Measurements from ENCODE around the gene SPRR1A. TPM values are rescaled to one million over a fixed set of nuclear protein-coding genes. Genes with fewer than 3 reads are reported as not detected.
A peak's percentile ranks its signal among the peaks of the same experiment; 100 is the strongest.

Gene SPRR1A
- total RNA-seq, 8 experiments from 2014 or later, result not detected

DNA sequence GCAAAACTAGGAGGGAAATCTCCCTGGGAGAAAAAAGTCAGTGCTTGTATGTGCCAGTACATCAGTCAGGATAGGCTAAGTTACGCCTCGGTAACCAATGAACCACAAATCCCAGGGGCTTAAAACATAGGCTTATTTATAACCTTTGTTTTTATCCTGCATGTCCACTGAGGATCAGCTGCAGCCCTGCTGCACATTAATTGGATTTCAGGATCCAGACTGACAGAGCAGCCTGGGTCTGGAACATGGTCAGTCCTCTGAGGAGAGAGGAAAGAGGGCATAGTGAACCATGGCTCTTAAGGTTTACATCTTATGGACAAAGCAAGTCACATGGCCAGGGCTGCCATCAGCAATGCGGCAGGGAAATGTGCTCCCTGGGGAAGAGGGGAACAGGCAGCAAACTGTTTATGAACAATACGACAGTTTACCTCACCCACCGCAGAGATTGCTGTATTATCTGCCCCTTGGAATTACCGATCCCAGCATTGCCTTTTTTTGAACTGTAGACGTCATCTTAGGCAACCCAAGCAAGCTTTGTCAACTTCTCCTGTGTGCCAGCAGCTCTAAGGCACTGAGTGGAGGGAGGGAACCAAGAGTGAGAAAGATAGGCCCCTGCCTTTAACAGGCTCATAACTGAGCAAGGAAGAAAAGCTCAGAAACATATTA is 22.5 kb upstream of the SPRR1A start:
- in situ Hi-C loops (cut with MboI; ENCODE audit: low pct_unique_long_range_greater_than_20kb in 2 of 9, low sequenced_read_pairs in 9 of 9, unreplicated experiment in 9 of 9), result no loop called here
- ATAC-seq (replicated peaks in 6 of 8), result no peak
- Histone ChIP-seq H3K4me3 (no peak overlapping the region), H3K4me1 (replicated peaks in 1 of 2) (no peaks in the 10 kb centered on the region), H3K27ac (no peak overlapping the region)
- 0 to 92% (median 68%) methylated on average over 2 to 7 of the region's 7 CpGs; no CpG with 5 or more reads in 2 of the 10 experiments for WGBS, 10 experiments

DNA sequence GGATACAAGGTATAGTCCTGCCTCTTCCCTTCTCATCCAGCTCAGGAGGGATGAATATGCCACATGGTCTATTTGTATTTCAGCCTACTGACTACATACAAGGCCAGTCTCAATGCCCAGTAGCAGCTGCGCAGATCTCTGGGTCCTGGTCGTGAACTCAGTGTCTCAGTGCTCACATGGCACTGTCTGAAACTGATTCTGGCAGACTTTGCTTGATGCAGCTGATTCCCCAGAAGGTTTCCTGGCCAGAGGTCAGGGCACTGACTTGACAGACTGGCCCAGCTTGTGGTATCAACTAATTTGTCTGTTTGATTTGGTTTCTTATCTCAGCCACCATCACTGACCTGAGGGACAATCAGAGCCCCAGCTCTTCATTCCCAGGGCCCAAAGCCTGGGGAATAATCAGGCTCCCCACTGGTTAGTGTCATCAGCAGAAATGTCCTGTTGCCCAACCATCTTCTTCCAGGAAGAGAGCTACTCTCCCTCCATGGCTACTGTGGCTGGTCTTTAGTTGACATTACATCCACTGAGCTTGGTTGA is 20.9 kb upstream of the SPRR1A start:
- 0 to 86% (median 61%) methylated on average over 1 to 2 of the region's 2 CpGs; no CpG with 5 or more reads in 3 of the 10 experiments for WGBS, 10 experiments
- no peak overlapping the region for H3K27ac ChIP-seq
- no peak for ATAC-seq (replicated peaks in 6 of 8)
- H3K4me3 ChIP-seq, result no peak overlapping the region
- in situ Hi-C loops (cut with MboI; ENCODE audit: low pct_unique_long_range_greater_than_20kb in 2 of 9, low sequenced_read_pairs in 9 of 9, unreplicated experiment in 9 of 9), result no loop called here
- no peaks in the 10 kb centered on the region for H3K4me1 ChIP-seq (replicated peaks in 1 of 2)

DNA sequence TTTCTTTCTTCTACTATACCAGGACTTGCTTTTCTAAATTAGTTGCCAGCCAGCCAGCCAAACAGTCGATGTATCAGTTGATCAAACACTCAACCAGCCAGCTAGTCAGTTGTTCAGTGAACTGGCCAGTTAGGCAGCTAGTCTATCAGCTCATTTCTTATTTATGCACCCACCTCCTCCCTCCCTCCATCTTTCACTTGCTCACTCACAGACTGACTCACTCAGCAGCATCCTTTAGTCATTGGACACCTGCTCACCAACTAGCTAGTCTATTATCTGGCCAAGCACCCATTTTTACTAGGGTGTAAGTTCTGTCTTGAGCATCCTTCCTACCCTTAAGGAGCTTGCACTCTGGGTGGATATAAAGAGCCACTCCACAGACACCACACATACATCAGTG is 19.3 kb upstream of the SPRR1A start:
- H3K4me3 ChIP-seq, result no peak overlapping the region
- H3K27ac ChIP-seq, result no peak overlapping the region
- in situ Hi-C loops (cut with MboI; ENCODE audit: low pct_unique_long_range_greater_than_20kb in 2 of 9, low sequenced_read_pairs in 9 of 9, unreplicated experiment in 9 of 9), result no loop called here
- H3K4me1 ChIP-seq (replicated peaks in 1 of 2), result no peaks in the 10 kb centered on the region
- WGBS, 10 experiments, result 0 to 55% (median 11%) methylated on average over 1 of the region's 1 CpG; no CpG with 5 or more reads in 3 of the 10 experiments
- ATAC-seq (replicated peaks in 6 of 8), result no peak

DNA sequence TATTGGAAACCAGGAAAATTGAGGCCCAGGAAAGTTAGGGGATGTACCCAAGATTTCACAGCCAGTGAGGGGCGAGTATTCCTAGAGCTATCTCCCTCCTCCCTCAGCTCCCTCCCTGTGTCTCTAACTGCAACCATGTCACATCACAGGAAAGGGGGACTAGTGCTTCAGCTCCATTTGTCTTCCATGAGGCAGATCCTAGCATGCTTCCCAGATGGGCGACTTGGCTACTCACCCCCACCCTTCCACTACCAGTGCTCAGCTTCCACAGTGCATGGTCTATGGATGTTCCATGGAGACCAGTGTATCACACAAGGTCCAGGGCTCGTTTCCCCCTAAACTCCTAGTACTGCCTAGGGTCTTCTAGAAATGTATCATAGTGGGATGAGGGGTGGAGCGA is 18.0 kb upstream of the SPRR1A start:
- Histone ChIP-seq H3K4me1 (replicated peaks in 1 of 2) (no peaks in the 10 kb centered on the region), H3K4me3 (no peak overlapping the region), H3K27ac (no peak overlapping the region)
- ATAC-seq (replicated peaks in 6 of 8), result no peak
- in situ Hi-C loops (cut with MboI; ENCODE audit: low pct_unique_long_range_greater_than_20kb in 2 of 9, low sequenced_read_pairs in 9 of 9, unreplicated experiment in 9 of 9), result no loop called here
- WGBS, 10 experiments, result 5 to 70% (median 30%) methylated on average over 1 to 4 of the region's 4 CpGs; no CpG with 5 or more reads in 1 of the 10 experiments

DNA sequence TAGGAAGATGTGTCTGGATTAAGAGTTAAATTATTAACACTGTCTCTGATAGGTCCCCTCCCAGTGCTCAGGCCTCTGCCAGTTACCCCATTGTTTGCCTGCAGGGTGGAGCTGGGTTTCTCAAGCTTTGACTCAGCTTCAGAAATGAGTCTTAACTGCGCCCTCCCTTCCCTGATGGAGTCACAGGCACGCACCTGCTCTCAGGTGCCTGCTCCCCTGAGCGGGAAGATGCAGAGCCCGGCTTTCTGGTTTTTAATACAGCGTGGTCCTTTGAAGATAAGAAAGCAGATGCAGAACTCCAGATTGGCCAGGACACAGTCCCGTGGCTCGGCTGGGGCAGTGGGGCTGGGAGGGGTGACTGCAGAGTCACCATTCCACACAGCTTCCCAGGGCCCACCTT is 16.7 kb upstream of the SPRR1A start:
- in situ Hi-C loops (cut with MboI; ENCODE audit: low pct_unique_long_range_greater_than_20kb in 2 of 9, low sequenced_read_pairs in 9 of 9, unreplicated experiment in 9 of 9), result no loop called here
- no peak overlapping the region for H3K27ac ChIP-seq
- H3K4me1 ChIP-seq (replicated peaks in 1 of 2), result no peaks in the 10 kb centered on the region
- ATAC-seq (replicated peaks in 6 of 8), result peak in 2 of 8 experiments; percentile 71 to 80
- 10 to 80% (median 50%) methylated on average over 2 to 7 of the region's 7 CpGs; no CpG with 5 or more reads in 5 of the 10 experiments for WGBS, 10 experiments
- H3K4me3 ChIP-seq, result no peak overlapping the region

DNA sequence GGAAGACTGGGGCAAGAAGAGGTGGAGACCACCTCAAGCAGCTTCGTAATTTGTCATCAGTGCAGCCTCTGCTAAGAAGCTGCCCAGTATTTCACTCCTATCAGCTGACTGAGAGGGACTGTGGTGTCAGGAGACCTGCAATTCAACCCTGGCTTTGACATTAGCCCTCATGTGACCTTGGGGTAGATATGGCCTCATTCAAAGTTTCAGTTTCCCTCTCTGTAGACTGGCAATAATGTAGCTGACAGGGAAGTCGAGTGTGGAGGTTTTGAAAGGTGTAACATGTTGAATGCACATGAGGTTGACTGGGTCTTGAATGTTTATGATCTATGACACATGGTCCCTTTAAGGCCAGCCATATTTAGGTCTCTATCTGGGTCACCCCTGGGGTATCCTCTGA is 15.6 kb upstream of the SPRR1A start:
- ATAC-seq (replicated peaks in 6 of 8), result no peak
- no peaks in the 10 kb centered on the region for H3K4me1 ChIP-seq (replicated peaks in 1 of 2)
- H3K27ac ChIP-seq, result no peak overlapping the region
- H3K4me3 ChIP-seq, result no peak overlapping the region
- in situ Hi-C loops (cut with MboI; ENCODE audit: low pct_unique_long_range_greater_than_20kb in 2 of 9, low sequenced_read_pairs in 9 of 9, unreplicated experiment in 9 of 9), result no loop called here
- 0 to 60% (median 10%) methylated on average over 1 to 2 of the region's 2 CpGs; no CpG with 5 or more reads in 2 of the 10 experiments for WGBS, 10 experiments

DNA sequence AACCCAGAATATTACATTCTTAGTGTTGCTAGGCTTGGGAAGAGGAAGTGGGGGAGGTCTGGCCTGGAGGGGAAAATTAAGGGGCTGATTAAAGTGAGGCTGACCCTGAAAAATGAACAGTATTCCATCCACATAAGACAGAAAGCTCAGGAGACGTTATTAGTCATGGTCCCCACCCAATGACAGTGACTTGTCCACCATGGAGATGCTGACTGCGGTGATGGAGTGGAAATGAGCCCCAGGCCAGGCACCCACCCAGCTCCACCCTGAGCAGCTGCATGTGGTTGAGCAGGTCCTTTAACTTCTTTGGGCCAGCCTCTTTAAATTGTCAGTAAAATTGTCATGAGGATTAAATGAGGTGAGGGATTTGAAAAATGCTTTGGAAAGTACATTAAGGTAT is 14.8 kb upstream of the SPRR1A start:
- ATAC-seq (replicated peaks in 6 of 8), result peak in 2 of 8 experiments; percentile 74 to 89
- 0 to 11% (median 0%) methylated on average over 1 of the region's 2 CpGs; no CpG with 5 or more reads in 7 of the 10 experiments for WGBS, 10 experiments
- in situ Hi-C loops (cut with MboI; ENCODE audit: low pct_unique_long_range_greater_than_20kb in 2 of 9, low sequenced_read_pairs in 9 of 9, unreplicated experiment in 9 of 9), result no loop called here

DNA sequence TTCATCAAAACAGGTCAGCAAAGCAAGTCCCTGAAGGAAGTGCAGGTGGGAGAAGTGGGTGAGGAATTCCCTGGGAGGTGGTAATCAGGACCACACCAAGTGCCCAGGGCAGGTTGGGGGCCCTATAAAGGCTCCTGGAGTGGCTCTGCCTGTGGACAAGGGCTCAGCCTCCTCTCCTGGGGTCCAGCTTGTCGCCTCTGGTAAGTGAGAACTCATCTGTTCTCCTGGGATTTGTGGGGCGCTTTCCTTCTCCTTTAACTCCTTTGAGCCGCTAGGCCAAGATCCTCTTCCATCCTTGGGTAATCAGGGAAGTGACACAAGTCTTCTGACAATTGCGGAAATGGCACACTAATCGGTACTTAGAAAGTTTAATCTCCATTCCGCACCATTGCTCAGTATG is 13.4 kb upstream of the SPRR1A start, which contains the start of gene SPRR4:
Gene SPRR4 (plus strand): TSS at position 154 of the 400 bp plus-strand sequence. CDS start 1,243 bp downstream, outside the sequence.
- ATAC-seq (replicated peaks in 6 of 8), result no peak
- Histone ChIP-seq H3K4me1 (replicated peaks in 1 of 2) (no peaks in the 10 kb centered on the region), H3K27ac (no peak within 1 kb of the TSS), H3K4me3 (no peak within 1 kb of the TSS)
- WGBS, 10 experiments, result 56 to 100% (median 80%) methylated on average over 1 to 6 of the region's 6 CpGs; no CpG with 5 or more reads in 3 of the 10 experiments
- in situ Hi-C loops (cut with MboI; ENCODE audit: low pct_unique_long_range_greater_than_20kb in 2 of 9, low sequenced_read_pairs in 9 of 9, unreplicated experiment in 9 of 9), result no loop called here

More for the DNA sequence above, 14.8 kb upstream of the SPRR1A start:
- Histone ChIP-seq H3K4me1 (replicated peaks in 1 of 2) (no peaks in the 10 kb centered on the region), H3K4me3 (no peak overlapping the region), H3K27ac (no peak overlapping the region)

DNA sequence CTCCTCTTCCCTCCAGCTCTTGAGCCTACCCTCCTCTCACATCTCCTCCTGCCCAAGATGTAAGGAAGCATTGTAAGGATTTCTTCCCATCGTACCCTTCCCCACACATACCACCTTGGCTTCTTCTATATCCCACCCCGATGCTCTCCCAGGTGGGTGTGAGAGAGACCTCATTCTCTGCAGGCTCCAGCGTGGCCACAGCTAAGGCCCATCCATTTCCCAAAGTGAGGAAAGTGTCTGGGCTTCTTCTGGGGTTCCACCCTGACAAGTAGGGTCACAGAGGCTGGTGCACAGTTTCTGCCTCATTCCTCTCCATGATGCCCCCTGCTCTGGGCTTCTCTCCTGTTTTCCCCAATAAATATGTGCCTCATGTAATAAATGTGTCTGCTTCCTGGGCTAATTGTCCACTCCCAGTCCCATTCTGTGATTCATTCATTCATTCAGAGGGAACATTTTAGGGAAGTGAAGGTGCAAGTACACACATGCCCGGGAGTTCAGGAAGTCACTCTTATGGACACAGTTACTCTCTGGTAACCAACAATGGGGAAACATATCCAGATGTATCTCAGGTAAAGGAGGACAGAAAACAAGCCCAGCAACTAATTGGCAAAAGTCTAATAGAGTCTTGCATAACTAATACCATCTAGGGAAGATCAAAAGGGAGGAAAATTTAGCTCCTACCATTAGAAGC is 11.5 kb upstream of the SPRR1A start:
- H3K4me3 ChIP-seq, result no peak overlapping the region
- H3K4me1 ChIP-seq (replicated peaks in 1 of 2), result no peaks in the 10 kb centered on the region
- in situ Hi-C loops (cut with MboI; ENCODE audit: low pct_unique_long_range_greater_than_20kb in 2 of 9, low sequenced_read_pairs in 9 of 9, unreplicated experiment in 9 of 9), result no loop called here
- WGBS, 10 experiments, result 0 to 83% (median 44%) methylated on average over 1 to 4 of the region's 4 CpGs
- H3K27ac ChIP-seq, result no peak overlapping the region
- no peak for ATAC-seq (replicated peaks in 6 of 8)

DNA sequence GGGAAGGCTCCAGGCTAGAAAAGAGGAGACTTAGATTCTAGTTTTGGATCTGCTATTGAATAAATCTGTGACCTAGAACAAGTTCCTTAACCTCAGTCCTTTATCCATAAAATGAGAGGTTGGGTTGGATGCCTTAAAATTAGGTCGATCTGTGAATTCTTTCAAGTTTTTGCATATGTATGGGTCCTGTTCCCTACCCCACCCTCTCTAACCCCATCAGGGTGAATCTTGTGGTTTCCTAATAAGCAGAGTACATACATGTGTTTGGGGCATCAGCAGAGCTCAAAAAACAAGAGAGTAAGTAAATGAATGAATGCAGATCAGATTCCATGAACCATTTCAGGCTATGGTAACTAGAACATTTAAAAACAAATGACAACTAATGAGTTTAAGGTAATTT is 7.2 kb upstream of the SPRR1A start:
- Histone ChIP-seq H3K27ac (no peak overlapping the region), H3K4me3 (no peak overlapping the region), H3K4me1 (replicated peaks in 1 of 2) (no peaks in the 10 kb centered on the region)
- peak in 2 of 8 experiments; percentile 56 to 60 for ATAC-seq (replicated peaks in 6 of 8)
- WGBS, 10 experiments, result 0 to 50% (median 31%) methylated on average over 1 of the region's 1 CpG; no CpG with 5 or more reads in 4 of the 10 experiments
- in situ Hi-C loops (cut with MboI; ENCODE audit: low pct_unique_long_range_greater_than_20kb in 2 of 9, low sequenced_read_pairs in 9 of 9, unreplicated experiment in 9 of 9), result no loop called here

DNA sequence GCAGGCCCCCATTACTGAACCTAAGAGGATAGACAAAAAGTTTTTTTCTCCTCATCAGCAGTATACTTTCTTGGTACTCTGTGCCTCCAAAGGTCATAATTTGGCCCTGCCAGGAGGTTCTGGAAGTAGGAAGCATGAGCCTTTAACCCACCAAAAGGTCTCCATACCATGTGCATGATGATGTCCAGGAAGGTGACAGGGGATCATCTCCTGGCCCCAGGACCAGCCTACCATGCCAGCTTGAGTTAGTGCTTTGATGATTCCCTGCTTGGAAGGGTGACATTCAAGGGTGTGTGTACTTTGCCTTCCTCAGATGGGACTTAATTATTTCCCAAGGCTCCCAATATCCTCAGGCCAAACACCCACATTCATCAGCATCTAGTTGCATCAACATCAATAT is 6.3 kb upstream of the SPRR1A start:
- H3K27ac ChIP-seq, result no peak overlapping the region
- in situ Hi-C loops (cut with MboI; ENCODE audit: low pct_unique_long_range_greater_than_20kb in 2 of 9, low sequenced_read_pairs in 9 of 9, unreplicated experiment in 9 of 9), result no loop called here
- no peak for ATAC-seq (replicated peaks in 6 of 8)
- no peak overlapping the region for H3K4me3 ChIP-seq
- no peaks in the 10 kb centered on the region for H3K4me1 ChIP-seq (replicated peaks in 1 of 2)

DNA sequence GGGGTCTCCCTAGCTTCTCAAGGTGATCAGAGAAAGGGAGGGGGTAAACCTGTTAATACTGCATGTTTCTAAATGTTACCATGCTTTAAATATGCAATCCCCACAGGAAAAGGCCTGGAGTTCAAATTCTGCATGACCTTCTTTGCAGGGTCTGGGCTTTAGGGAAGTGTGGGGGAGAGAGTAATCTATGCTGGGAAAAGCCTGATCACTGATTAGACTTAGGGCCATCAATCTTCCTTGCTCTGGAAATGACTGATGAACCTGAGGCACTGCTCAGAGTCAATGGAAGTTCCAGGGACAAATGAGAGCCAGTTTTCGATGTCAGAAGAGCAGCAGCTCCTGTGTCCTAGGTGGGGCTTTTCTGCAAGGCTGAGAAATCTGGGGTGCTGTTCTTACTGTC is 3.2 kb upstream of the SPRR1A start:
- Histone ChIP-seq H3K4me1 (replicated peaks in 1 of 2) (no peaks in the 10 kb centered on the region), H3K27ac (no peak overlapping the region), H3K4me3 (no peak overlapping the region)
- in situ Hi-C loops (cut with MboI; ENCODE audit: low pct_unique_long_range_greater_than_20kb in 2 of 9, low sequenced_read_pairs in 9 of 9, unreplicated experiment in 9 of 9), result no loop called here
- WGBS, 10 experiments, result 40 to 60% (median 57%) methylated on average over 1 of the region's 1 CpG; no CpG with 5 or more reads in 5 of the 10 experiments
- ATAC-seq (replicated peaks in 6 of 8), result no peak

DNA sequence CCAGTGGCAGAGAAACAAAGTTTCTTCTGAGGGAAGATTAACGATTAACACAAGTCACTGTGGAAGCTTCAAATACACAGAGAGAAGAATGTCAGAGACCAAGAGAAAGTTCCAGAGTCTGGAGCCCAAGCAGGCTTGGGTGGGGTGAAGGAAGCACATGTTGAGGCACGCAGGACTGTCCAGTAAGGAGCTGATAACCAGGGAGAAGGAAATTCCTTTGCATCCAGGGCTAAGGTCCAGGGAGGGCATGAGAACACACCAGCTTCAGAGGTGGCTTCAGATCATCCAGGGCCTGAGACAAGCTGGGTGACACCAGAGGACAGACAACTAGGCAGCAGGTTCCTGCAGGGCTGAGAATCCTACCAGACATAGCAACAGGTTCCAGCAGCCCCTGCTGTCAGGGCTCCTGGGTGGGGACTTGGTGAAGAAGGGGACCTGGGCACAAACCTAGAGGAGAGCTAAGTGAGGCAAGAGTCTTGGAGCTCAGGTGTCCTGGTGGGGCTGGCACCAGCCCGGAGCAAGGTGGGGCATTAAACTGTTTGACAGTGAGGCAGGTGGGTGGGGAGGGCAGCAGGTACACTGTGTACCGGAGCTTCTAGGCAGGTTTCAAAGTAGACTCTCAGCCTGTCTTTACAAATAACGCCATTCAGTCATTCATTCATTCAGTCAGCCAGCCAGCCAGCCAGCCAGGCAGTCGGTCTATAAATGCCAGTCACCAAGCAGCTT is 2.6 kb upstream of the SPRR1A start:
- WGBS, 10 experiments, result 17 to 75% (median 46%) methylated on average over 1 to 5 of the region's 6 CpGs; no CpG with 5 or more reads in 2 of the 10 experiments
- no peak for ATAC-seq (replicated peaks in 6 of 8)
- in situ Hi-C loops (cut with MboI; ENCODE audit: low pct_unique_long_range_greater_than_20kb in 2 of 9, low sequenced_read_pairs in 9 of 9, unreplicated experiment in 9 of 9), result no loop called here
- no peak overlapping the region for H3K27ac ChIP-seq
- H3K4me3 ChIP-seq, result no peak overlapping the region
- no peaks in the 10 kb centered on the region for H3K4me1 ChIP-seq (replicated peaks in 1 of 2)
